ENCODE measurements around the gene DNAI2. TPM values are rescaled to one million over a fixed set of nuclear protein-coding genes. Genes with fewer than 3 reads are reported as not detected.

Gene DNAI2, protein sequence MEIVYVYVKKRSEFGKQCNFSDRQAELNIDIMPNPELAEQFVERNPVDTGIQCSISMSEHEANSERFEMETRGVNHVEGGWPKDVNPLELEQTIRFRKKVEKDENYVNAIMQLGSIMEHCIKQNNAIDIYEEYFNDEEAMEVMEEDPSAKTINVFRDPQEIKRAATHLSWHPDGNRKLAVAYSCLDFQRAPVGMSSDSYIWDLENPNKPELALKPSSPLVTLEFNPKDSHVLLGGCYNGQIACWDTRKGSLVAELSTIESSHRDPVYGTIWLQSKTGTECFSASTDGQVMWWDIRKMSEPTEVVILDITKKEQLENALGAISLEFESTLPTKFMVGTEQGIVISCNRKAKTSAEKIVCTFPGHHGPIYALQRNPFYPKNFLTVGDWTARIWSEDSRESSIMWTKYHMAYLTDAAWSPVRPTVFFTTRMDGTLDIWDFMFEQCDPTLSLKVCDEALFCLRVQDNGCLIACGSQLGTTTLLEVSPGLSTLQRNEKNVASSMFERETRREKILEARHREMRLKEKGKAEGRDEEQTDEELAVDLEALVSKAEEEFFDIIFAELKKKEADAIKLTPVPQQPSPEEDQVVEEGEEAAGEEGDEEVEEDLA
- not detected for total RNA-seq

DNA sequence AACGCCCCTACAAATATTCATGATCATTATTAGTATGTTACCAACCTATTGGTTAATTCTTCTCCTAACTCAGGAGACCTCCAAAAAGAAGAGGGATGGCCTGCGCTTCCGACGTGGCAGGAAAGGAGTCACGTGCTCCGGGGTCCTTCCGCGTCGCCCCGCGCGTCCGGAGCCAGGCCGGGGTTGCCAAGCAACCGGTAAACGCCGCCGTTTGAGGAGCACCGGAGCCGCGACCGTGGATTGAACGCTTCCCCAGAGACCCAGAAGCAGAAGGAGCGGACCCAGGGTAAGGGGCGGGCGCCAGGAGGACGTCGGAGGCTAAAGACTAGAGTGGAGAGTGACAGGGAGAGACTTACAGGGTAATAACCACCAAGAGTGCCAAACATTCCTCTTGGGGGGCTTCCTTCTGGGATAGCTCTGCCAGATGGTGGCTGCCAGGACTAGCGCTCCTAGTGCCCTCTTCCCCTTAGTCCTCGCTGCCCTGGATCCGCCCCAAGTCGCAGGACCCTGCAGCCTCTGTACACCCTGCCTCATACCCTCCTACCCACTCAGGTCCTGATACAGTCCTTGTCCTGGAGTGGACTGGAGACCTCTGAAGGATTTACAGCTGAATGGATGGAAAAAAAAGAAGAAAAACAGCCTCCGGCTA, at the start of gene DNAI2:
DNAI2 (plus strand) TSS at position 175 of the 649 bp plus-strand sequence. CDS start 7,584 bp downstream, outside the sequence.

DNA sequence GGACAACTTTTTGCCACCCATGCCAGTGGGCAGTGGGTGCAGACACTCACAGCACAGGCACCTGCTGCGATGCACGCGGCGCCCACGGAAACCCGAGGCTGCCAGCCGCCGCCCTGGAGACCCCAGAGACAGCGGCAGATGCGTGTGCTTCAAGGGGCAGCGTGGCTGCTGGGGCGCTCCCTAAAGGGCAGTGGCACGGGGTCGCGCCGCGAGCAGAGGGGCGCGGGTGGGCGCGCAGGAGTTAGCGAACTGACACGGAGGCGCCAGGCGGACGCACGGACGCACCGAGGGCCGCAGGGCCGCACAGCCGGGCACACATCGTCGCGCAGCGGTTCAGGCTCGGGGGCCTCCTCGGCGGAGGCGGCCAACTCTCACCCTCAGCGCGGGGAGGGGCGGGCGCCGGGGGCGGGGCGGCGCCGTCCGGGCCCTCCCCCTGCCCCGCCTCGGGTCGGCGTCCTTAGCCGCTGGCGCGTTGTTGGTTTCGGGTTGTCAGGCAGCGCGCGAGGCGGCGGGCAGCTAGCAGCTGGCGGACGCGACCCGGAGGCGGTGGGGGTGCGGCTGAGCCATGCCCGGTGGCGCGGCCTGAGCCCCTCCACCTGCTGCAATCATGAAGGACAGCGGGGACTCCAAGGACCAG, 51.8 kb downstream of the DNAI2 start, which contains the start of gene KIF19:
KIF19 (plus strand) TSS at position 484 of the 637 bp plus-strand sequence; CDS start at position 608, 124 bp downstream.

DNA sequence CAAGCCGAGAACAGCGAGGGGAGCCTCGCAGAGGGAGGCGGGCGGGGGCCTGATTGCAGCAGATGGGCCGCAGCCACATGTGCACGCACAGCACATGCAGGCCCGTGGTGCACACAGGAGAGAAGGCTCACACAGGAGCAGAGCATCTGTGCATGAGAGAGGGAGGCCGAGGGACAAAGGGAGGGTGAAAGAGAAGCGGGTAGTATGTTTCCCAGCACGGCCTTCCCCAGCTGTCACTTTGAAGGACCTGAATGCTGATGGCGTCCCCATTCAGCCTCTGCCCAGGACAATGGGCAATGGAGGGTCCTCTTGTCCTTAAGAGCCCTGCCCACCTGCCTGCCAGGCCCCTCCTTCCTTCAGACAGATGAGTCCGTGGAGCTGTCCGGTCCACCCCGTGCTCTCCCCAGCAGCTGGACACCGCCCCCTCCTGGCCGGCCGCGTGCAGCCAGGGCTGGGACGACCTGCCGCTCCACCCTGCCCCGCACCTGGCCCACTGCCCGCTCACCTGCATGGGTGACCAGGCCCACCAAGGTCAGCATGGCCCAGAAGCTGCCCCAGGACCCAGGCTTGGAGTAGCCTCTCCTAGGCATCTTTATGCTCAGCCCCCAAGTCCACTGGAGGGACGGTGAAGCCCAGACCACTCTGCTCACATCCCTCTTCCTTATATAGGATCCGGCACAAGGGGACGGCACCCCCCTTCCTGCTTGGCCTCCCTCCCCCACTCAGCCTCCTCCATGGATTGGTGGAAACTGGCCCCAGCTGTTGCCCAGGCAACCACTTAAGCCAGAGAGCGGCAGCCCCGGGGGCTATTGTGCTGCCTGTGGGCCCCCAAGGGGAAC, 87.4 kb downstream of the DNAI2 start, which contains the start of gene BTBD17:
BTBD17 (minus strand) TSS at position 639 of the 839 bp plus-strand sequence; CDS start at position 590, 49 bp downstream.

Other genes starting within 250 kb of the DNAI2 start
- gene RPL38, start 70.6 kb upstream of the DNAI2 start, total RNA-seq: 1,516 TPM
- 35.6 TPM for gene TTYH2, start 60.7 kb upstream of the DNAI2 start, total RNA-seq
- gene KIF19, start 52.0 kb downstream of the DNAI2 start, total RNA-seq: 0.23 TPM
- gene BTBD17, start 87.6 kb downstream of the DNAI2 start, total RNA-seq: 0.12 TPM
- 0.29 TPM for gene GPR142, start 93.3 kb downstream of the DNAI2 start, total RNA-seq
- gene GPRC5C, start 157.9 kb downstream of the DNAI2 start, total RNA-seq: 231 TPM
- gene CD300A, start 192.4 kb downstream of the DNAI2 start, total RNA-seq: 5.0 TPM